SK-N-SH (cell line): Measurements from ENCODE around the gene GRIK1. TPM values are rescaled to one million over a fixed set of nuclear protein-coding genes. Genes with fewer than 3 reads are reported as not detected.

ENCODE experiments used
- CTCF ChIA-PET: fragments of 300-600, 350-600 bp; formaldehyde crosslinking; extraction: SDS; loops from one replicate; lab custom pipeline; 2021; lab: Yijun Ruan, JAX
- POLR2A ChIA-PET: fragments of 350-600 bp; sonication (Branson Sonifier 250); formaldehyde crosslinking; extraction: SDS; loops from one replicate; lab custom pipeline; 2020; ENCODE audit warnings: antibody characterized with exemption, inconsistent platforms; lab: Yijun Ruan, JAX
- DNase-seq: peaks from one replicate; pipeline ENCODE4 v3.0.0; 2012
- H2AFZ ChIP-seq: fragments of 200-600 bp; sonication (generic); 2 replicates; pipeline ENCODE4 v1.8.1; 2016; ENCODE audit warnings: antibody characterized with exemption, mild to moderate bottlenecking, low read depth
- H3F3A ChIP-seq: fragments of 200-600 bp; sonication (generic); replicated peaks from 2 replicates; pipeline ENCODE3; 2016; ENCODE audit warnings: antibody characterized with exemption, mild to moderate bottlenecking; ENCODE audit not compliant: insufficient read depth
- H3K27ac ChIP-seq, 2 experiments: fragments of 200-500 bp in 1 of 2; fragments of 200-600 bp in 1 of 2; sonication (Bioruptor generic) in 1 of 2; sonication (generic), shearing (Covaris generic) in 1 of 2; 2 replicates each; pipeline versions ENCODE4 v1.5.1 to v1.6.1; 2014 to 2016; ENCODE audit warnings: low read depth in 2 of 2, inconsistent platforms in 1 of 2, low read length in 1 of 2, mild to moderate bottlenecking in 1 of 2, mixed read lengths in 1 of 2
- H3K27me3 ChIP-seq: fragments of 200-600 bp; sonication (generic), shearing (Covaris generic); 2 replicates; pipeline ENCODE4 v1.6.1; 2016; ENCODE audit warnings: mixed run types; ENCODE audit not compliant: insufficient read depth
- H3K36me3 ChIP-seq, 2 experiments: fragments of 200-500 bp in 1 of 2; fragments of 200-600 bp in 1 of 2; sonication (Bioruptor generic) in 1 of 2; sonication (generic) in 1 of 2; replicated peaks in 1 of 2; 2 replicates each; pipeline versions ENCODE3 to v1.5.1; 2014 to 2016; ENCODE audit warnings: low read length in 1 of 2, mild to moderate bottlenecking in 1 of 2; ENCODE audit not compliant: insufficient read depth in 2 of 2, control insufficient read depth in 1 of 2
- H3K4me1 ChIP-seq, 2 experiments: fragments of 200-500 bp in 1 of 2; fragments of 200-600 bp in 1 of 2; sonication (Bioruptor generic) in 1 of 2; sonication (generic), shearing (Covaris generic) in 1 of 2; 2 replicates each; pipeline versions ENCODE4 v1.5.1 to v1.6.1; 2014 to 2016; ENCODE audit warnings: low read depth in 1 of 2, low read length in 1 of 2, mixed run types in 1 of 2; ENCODE audit not compliant: insufficient read depth in 2 of 2, control insufficient read depth in 1 of 2
- H3K4me2 ChIP-seq: fragments of 200-600 bp; sonication (generic), shearing (Covaris generic); 2 replicates; pipeline ENCODE4 v1.6.1; 2017; ENCODE audit warnings: mixed run types
- H3K4me3 ChIP-seq, 2 experiments: fragments of 200-500 bp in 1 of 2; fragments of 200-600 bp in 1 of 2; sonication (Bioruptor generic) in 1 of 2; sonication (generic), shearing (Covaris generic) in 1 of 2; 2 replicates each; pipeline versions ENCODE4 v1.5.1 to v1.8.1; 2014 to 2016; ENCODE audit warnings: low read depth in 2 of 2, inconsistent platforms in 1 of 2, low read length in 1 of 2, mild to moderate bottlenecking in 1 of 2, mixed read lengths in 1 of 2, moderate library complexity in 1 of 2
- H3K79me2 ChIP-seq: fragments of 200-600 bp; sonication (generic); 2 replicates; pipeline ENCODE4 v1.8.1; 2017; ENCODE audit warnings: mild to moderate bottlenecking; ENCODE audit not compliant: insufficient read depth
- H3K9ac ChIP-seq: fragments of 200-600 bp; sonication (generic); 2 replicates; pipeline ENCODE4 v1.6.1; 2017; ENCODE audit warnings: mixed run types
- H3K9me2 ChIP-seq: fragments of 200-600 bp; sonication (generic); 2 replicates; pipeline ENCODE4 v1.6.1; 2017; ENCODE audit warnings: mixed run types
- H3K9me3 ChIP-seq: fragments of 200-600 bp; sonication (generic); 2 replicates; pipeline ENCODE4 v1.6.1; 2017; ENCODE audit warnings: mixed run types, mild to moderate bottlenecking, moderate library complexity
- H4K20me1 ChIP-seq: fragments of 200-600 bp; sonication (generic); 2 replicates; pipeline ENCODE4 v1.6.1; 2017; ENCODE audit warnings: mild to moderate bottlenecking, mixed run types; ENCODE audit not compliant: insufficient read depth
- CHD2 ChIP-seq: fragments of 150-350 bp; IDR thresholded peaks from 2 replicates; pipeline ENCODE4 v1.6.1; 2018; ENCODE audit warnings: low read length; ENCODE audit not compliant: partially characterized antibody
- ELF1 ChIP-seq: IDR thresholded peaks from 2 replicates; pipeline ENCODE4 v1.4.0; 2012
- EP300 ChIP-seq, 2 experiments: IDR thresholded peaks; 2 replicates each; pipeline versions ENCODE4 v1.4.0 to v1.6.1; 2012; ENCODE audit warnings: borderline replicate concordance in 1 of 2, low read depth in 1 of 2, low read length in 1 of 2
- EZH2phosphoT487 ChIP-seq: fragments of 200-600 bp; sonication (generic); IDR thresholded peaks from 2 replicates; pipeline ENCODE4 v1.6.1; 2017; ENCODE audit warnings: low read depth, mixed run types, mild to moderate bottlenecking, antibody characterized with exemption, moderate library complexity, borderline replicate concordance
- FOSL2 ChIP-seq: IDR thresholded peaks from 2 replicates; pipeline ENCODE4 v1.4.0; 2012; ENCODE audit warnings: low read depth, mild to moderate bottlenecking, moderate library complexity, borderline replicate concordance
- FOXM1 ChIP-seq: IDR thresholded peaks from 2 replicates; pipeline ENCODE4 v1.4.0; 2012; ENCODE audit warnings: low read depth, mild to moderate bottlenecking
- GABPA ChIP-seq: IDR thresholded peaks from 2 replicates; pipeline ENCODE4 v1.4.0; 2012; ENCODE audit warnings: low read depth, mild to moderate bottlenecking
- MEF2A ChIP-seq: IDR thresholded peaks from 2 replicates; pipeline ENCODE4 v1.4.0; 2012; ENCODE audit warnings: low read depth, borderline replicate concordance
- NFIC ChIP-seq: IDR thresholded peaks from 2 replicates; pipeline ENCODE4 v1.4.0; 2012; ENCODE audit warnings: borderline replicate concordance
- NRF1 ChIP-seq: IDR thresholded peaks from 2 replicates; pipeline ENCODE4 v1.6.1; 2012; ENCODE audit warnings: low read depth, mild to moderate bottlenecking, low read length
- RAD21 ChIP-seq: IDR thresholded peaks from 2 replicates; pipeline ENCODE4 v1.6.1; 2012; ENCODE audit warnings: mild to moderate bottlenecking, low read length
- RCOR1 ChIP-seq: fragments of 150-350 bp; IDR thresholded peaks from 2 replicates; pipeline ENCODE4 v1.6.1; 2017; ENCODE audit warnings: antibody characterized with exemption, low read length
- TEAD4 ChIP-seq: IDR thresholded peaks from 2 replicates; pipeline ENCODE4 v1.4.0; 2012; ENCODE audit warnings: mild to moderate bottlenecking, borderline replicate concordance; ENCODE audit not compliant: insufficient read depth
- YY1 ChIP-seq: IDR thresholded peaks from 2 replicates; pipeline ENCODE4 v1.4.0; 2012; ENCODE audit warnings: low read depth, mild to moderate bottlenecking
- WGBS: methylation state at CpG from one replicate; pipeline ENCODE4 v1.1.6; 2017; ENCODE audit warnings: low lambda C conversion rate; 5-methylcytosine and 5-hydroxymethylcytosine counted together
- polyA plus RNA-seq, 3 experiments: library from polyadenylated mRNA; depleted of rRNA; stranded (reverse); fragments of >200 nt; gene quantifications; 2 replicates each; pipeline ENCODE4 v1.2.3, GENCODE V29; 2012
- TF ChIP-seq, protein P1 (sequence below): IDR thresholded peaks from 2 replicates; pipeline ENCODE4 v1.6.1; 2012; ENCODE audit warnings: mild to moderate bottlenecking, low read depth, low read length, moderate library complexity
- TF ChIP-seq, protein P2 (sequence below): fragments of 200-600 bp; sonication (generic); IDR thresholded peaks from 2 replicates; pipeline ENCODE4 v1.6.1; 2017; ENCODE audit warnings: antibody characterized with exemption, mild to moderate bottlenecking, moderate library complexity
- TF ChIP-seq, protein P3 (sequence below): IDR thresholded peaks from 2 replicates; pipeline ENCODE4 v1.4.0; 2012; ENCODE audit warnings: low read depth, borderline replicate concordance
- TF ChIP-seq, protein P4 (sequence below): IDR thresholded peaks from 2 replicates; pipeline ENCODE4; 2012
- TF ChIP-seq, protein P5 (sequence below): IDR thresholded peaks from 2 replicates; pipeline ENCODE4 v1.4.0; 2012; ENCODE audit warnings: low read depth, borderline replicate concordance

The GRIK1 gene
- polyA plus RNA-seq, 1 of the 3 experiments (the other 2 are of a cell fraction): not detected

DNA sequence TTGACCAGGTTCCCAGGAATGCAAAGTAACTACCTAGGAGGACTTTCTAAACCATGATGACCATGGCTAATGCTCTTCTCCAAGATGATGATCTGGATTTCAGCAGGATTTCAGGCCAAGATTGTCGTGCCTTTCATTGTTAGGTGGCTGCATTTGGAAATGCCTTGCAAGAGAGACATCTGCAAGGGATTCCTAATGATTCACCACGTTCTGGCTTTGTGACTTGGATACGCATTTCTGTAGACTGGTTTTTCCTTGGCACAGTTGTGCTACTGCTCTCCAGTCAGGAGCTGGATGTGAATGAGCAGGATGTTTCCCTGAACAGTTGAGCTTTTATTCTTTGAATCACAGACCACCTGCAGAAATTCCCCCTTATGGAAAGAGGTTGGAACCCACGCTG, 428.7 kb downstream of the GRIK1 start:
- peaks cover 0 to 5% of the 10 kb centered on the region in 2 experiments for H3K36me3 ChIP-seq
- 0 out of 2 replicates have a peak, but pooled peaks cover 2% of the 10 kb centered on the region for H3K9me3 ChIP-seq
- H3F3A ChIP-seq: no peaks in the 10 kb centered on the region
- no peak overlapping the region for H3K27ac ChIP-seq
- H3K27me3 ChIP-seq: no peaks in the 10 kb centered on the region
- TF ChIP-seq GABPA (no peak), RCOR1 (no peak), FOSL2 (no peak), RAD21 (no peak), EP300 (IDR thresholded peaks at IDR 0.05; ENCODE audit: borderline replicate concordance in 1 of 2, low read depth in 1 of 2, low read length in 1 of 2) (no peak), ELF1 (no peak), TEAD4 (no peak), NFIC (no peak), CHD2 (no peak), NRF1 (no peak), MEF2A (no peak), YY1 (no peak), FOXM1 (no peak), EZH2phosphoT487 (no peak)
- TF ChIP-seq, protein P1, sequence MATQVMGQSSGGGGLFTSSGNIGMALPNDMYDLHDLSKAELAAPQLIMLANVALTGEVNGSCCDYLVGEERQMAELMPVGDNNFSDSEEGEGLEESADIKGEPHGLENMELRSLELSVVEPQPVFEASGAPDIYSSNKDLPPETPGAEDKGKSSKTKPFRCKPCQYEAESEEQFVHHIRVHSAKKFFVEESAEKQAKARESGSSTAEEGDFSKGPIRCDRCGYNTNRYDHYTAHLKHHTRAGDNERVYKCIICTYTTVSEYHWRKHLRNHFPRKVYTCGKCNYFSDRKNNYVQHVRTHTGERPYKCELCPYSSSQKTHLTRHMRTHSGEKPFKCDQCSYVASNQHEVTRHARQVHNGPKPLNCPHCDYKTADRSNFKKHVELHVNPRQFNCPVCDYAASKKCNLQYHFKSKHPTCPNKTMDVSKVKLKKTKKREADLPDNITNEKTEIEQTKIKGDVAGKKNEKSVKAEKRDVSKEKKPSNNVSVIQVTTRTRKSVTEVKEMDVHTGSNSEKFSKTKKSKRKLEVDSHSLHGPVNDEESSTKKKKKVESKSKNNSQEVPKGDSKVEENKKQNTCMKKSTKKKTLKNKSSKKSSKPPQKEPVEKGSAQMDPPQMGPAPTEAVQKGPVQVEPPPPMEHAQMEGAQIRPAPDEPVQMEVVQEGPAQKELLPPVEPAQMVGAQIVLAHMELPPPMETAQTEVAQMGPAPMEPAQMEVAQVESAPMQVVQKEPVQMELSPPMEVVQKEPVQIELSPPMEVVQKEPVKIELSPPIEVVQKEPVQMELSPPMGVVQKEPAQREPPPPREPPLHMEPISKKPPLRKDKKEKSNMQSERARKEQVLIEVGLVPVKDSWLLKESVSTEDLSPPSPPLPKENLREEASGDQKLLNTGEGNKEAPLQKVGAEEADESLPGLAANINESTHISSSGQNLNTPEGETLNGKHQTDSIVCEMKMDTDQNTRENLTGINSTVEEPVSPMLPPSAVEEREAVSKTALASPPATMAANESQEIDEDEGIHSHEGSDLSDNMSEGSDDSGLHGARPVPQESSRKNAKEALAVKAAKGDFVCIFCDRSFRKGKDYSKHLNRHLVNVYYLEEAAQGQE: no peak
- TF ChIP-seq, protein P2, sequence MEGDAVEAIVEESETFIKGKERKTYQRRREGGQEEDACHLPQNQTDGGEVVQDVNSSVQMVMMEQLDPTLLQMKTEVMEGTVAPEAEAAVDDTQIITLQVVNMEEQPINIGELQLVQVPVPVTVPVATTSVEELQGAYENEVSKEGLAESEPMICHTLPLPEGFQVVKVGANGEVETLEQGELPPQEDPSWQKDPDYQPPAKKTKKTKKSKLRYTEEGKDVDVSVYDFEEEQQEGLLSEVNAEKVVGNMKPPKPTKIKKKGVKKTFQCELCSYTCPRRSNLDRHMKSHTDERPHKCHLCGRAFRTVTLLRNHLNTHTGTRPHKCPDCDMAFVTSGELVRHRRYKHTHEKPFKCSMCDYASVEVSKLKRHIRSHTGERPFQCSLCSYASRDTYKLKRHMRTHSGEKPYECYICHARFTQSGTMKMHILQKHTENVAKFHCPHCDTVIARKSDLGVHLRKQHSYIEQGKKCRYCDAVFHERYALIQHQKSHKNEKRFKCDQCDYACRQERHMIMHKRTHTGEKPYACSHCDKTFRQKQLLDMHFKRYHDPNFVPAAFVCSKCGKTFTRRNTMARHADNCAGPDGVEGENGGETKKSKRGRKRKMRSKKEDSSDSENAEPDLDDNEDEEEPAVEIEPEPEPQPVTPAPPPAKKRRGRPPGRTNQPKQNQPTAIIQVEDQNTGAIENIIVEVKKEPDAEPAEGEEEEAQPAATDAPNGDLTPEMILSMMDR: no peak
- TF ChIP-seq, protein P3, sequence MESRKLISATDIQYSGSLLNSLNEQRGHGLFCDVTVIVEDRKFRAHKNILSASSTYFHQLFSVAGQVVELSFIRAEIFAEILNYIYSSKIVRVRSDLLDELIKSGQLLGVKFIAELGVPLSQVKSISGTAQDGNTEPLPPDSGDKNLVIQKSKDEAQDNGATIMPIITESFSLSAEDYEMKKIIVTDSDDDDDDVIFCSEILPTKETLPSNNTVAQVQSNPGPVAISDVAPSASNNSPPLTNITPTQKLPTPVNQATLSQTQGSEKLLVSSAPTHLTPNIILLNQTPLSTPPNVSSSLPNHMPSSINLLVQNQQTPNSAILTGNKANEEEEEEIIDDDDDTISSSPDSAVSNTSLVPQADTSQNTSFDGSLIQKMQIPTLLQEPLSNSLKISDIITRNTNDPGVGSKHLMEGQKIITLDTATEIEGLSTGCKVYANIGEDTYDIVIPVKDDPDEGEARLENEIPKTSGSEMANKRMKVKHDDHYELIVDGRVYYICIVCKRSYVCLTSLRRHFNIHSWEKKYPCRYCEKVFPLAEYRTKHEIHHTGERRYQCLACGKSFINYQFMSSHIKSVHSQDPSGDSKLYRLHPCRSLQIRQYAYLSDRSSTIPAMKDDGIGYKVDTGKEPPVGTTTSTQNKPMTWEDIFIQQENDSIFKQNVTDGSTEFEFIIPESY: no peak
- TF ChIP-seq, protein P4, sequence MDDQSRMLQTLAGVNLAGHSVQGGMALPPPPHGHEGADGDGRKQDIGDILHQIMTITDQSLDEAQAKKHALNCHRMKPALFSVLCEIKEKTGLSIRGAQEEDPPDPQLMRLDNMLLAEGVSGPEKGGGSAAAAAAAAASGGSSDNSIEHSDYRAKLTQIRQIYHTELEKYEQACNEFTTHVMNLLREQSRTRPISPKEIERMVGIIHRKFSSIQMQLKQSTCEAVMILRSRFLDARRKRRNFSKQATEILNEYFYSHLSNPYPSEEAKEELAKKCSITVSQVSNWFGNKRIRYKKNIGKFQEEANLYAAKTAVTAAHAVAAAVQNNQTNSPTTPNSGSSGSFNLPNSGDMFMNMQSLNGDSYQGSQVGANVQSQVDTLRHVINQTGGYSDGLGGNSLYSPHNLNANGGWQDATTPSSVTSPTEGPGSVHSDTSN: no peak
- TF ChIP-seq, protein P5, sequence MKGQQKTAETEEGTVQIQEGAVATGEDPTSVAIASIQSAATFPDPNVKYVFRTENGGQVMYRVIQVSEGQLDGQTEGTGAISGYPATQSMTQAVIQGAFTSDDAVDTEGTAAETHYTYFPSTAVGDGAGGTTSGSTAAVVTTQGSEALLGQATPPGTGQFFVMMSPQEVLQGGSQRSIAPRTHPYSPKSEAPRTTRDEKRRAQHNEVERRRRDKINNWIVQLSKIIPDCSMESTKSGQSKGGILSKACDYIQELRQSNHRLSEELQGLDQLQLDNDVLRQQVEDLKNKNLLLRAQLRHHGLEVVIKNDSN: no peak
- ChIA-PET CTCF (no interaction called here), POLR2A (no interaction called here)
- H3K4me3 ChIP-seq: no peak overlapping the region
- no peak overlapping the region for H3K4me2 ChIP-seq
- DNase-seq: no peak
- H4K20me1 ChIP-seq: no peaks in the 10 kb centered on the region
- H3K9me2 ChIP-seq: no peaks in the 10 kb centered on the region
- no peak overlapping the region for H2AFZ ChIP-seq
- H3K4me1 ChIP-seq: no peaks in the 10 kb centered on the region
- WGBS: 63% methylated on average over 4 of the region's 4 CpGs
- H3K79me2 ChIP-seq: no peaks in the 10 kb centered on the region
- H3K9ac ChIP-seq: no peak overlapping the region
